Stimulated activated CD8-positive, alpha-beta memory T cell treated with anti-CD3 and anti-CD28 coated beads, Interleukin-4, amount 100 ng/mL, for 24 hours (primary cell): ENCODE results near the gene NAA60.
"Not testable (repeated sequence)": the region's sequence is repeated elsewhere in the genome, so short reads cannot be mapped to it uniquely, and the experiment has no call there.

ENCODE experiments used
- DNase-seq: peaks from one replicate; pipeline ENCODE4 v3.0.0-alpha.2; 2020; ENCODE audit warnings: low read depth

The NAA60 gene

DNA sequence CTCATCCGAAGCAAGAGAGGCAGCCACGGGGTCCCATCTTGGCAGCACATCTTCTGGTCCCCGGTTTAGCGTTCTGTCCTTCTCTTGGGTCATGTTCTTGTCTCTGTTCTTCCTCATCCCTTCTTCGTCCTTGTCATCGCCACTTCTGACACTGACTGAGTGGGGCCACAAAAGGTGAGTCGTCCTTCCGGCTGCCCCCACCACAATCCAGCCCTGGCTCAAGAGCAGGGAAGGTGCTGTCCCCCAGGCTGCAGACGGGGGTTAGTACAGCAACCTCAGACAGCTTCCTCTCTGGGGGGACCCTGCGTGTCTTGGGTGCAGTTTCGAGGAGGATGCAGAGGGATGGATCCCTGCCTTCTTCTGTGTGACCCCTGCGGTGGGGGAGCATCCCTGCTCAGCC lies 21.8 kb downstream of the NAA60 start:
- no peak for DNase-seq

DNA sequence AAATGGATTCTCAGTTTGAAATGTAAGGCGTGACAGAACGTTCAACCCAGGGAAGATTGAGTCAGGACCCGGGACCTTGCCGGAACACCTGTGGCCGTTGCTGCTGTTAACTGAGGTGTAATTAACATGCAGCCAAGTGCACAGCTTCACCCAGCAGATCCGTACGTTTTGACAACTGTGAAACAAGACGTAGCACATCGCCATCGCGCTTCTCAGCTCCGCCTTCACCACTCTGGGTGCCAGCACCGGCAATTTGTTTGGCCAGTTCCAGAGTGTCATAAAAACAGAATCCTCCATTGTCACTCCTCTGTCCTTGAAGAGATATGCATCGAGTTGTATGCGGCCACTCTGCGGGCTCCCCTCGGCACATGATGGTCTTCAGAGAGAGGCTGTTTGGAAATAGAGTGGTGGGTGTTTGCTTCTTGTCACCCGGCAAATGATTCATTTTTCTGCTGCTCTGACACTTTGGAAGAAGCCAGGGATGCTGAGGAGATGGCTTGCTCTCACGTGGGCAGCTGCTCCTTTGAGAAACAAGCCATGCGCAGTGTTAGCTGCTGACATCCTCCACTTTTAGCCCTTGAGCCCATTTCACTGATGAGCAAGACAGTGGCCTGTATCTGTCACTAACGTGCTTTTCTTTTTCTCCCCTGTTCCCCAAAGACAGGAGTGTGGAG lies 22.6 kb downstream of the NAA60 start:
- no peak for DNase-seq

DNA sequence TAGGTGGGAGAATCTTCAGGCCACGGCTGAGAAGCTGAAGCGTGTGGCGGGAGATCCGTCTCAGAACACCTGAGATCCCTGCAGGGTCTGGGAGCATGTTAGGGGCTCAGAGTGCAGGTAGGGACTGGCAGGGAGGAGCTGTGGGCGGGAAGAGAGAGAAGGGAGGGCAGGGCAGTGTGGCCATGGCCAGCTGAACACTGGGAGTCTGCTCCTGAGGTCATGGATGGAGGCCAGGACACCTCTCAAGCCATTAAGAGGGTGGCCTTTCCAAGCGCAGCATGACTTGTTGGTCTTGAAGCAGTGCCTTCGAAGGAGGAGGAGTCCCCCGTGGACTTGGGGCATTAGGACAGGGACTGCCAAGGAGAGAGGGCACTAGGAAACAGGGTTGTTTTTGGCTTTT lies 23.7 kb downstream of the NAA60 start:
- no peak for DNase-seq

DNA sequence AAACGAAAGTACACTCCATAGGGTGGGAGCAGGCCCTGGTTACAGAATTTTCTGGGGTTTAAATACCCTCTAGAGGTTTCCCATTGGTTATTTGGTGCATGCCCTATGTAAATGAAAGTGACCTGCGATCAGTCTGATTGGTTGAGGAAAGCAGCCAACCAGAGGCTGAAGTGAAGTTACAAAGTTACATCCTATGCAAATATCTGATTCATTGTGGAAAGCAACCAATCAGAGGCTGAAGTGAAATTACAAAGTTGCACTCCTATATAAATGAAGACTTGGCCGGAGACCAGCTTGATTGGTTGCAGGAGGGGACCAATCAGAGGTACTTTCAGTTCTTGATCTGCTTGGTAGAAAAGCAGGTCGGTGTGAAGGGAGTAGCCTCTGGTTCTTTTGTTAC lies 24.4 kb downstream of the NAA60 start:
- no peak for DNase-seq

DNA sequence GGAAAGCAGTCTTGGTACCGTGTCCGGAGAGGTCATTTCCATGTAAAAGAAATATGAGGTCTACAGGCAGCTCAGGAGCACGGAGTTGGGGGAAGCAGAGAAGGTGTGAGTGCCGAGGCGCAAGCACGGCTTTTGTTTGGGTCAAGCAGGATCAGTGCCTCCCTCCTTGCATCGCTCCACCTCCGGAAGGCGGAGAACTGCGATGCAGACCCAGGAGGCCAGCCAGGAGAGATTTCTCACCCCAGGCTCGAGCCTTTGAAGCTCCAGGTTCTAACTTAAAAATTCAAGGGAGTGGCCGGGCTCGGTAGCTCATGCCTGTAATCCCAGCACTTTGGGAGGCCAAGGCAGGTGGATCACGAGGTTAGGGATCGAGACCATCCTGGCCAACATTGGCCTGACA lies 25.0 kb downstream of the NAA60 start:
- DNase-seq = no peak

DNA sequence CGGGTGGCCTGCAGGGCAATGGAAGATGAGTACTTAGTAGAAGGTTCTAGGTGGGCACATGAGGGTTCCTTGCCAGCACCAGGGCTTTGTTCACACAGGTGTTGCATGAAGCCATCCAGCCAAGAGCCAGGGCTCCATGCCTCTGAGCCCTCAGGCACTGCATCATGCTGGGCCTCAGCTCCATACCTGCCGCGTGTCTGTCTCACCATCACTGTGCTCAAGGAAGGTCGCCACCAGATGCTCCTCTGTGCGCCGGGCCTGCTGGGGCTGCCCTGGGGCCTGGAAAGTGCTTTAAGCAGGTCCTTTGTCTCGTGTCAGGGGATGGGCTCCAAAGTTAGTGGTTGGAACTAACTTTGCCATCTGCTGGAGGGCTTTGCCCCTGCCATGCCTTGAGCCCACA lies 26.3 kb downstream of the NAA60 start:
- no peak for DNase-seq

DNA sequence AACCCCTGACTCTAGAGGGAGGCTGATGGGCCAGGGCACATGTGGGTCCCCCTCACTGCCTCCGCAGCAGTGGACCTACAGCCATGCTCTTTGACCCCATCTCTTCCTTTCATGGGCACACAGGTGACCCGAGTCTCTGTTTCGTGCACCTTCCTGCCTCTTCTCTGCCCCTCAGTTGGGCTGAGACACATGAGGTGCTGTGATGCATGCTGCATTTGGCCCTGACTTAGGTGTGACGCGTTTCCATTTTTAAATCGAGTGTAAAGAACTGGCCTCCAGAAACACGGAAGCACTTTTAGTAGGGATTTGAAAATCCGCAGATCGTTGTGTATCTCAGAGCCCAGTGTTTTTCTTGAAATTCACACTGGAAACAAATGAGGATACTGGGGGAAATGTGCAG lies 27.2 kb downstream of the NAA60 start:
- DNase-seq = no peak

DNA sequence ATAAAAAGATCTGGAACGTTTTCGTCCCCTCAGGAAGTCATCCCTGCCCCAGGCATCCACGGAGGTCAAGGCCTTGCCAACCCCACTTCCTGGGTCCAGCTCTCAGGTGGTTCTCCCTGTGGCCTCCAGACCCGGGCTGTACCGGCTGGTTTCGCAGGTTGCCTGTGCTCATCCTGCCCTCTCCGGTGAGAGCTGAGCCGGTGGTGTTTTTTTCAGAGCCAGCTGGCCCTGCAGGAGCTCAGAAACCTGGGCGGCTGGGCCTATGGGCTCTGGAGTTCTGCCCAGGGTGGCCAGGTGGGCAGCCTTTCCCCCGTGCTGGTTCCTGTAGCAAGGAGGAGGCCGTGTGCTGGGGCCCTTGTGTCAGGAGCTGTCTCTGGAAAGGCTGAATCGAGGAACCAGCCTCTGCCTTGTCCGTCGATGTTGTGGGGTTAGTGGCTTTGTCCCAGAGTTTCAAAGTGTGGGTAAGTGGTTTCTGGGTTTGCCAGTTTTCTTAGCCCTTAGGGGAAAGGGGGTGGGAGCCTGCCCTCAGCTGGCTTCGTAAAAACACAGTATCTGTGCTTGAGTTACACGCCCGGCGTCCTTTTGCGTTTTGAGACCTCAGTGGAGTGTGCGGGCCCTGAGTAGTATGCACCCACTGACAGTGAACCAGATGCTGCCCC lies 28.2 kb downstream of the NAA60 start:
- DNase-seq = no peak

DNA sequence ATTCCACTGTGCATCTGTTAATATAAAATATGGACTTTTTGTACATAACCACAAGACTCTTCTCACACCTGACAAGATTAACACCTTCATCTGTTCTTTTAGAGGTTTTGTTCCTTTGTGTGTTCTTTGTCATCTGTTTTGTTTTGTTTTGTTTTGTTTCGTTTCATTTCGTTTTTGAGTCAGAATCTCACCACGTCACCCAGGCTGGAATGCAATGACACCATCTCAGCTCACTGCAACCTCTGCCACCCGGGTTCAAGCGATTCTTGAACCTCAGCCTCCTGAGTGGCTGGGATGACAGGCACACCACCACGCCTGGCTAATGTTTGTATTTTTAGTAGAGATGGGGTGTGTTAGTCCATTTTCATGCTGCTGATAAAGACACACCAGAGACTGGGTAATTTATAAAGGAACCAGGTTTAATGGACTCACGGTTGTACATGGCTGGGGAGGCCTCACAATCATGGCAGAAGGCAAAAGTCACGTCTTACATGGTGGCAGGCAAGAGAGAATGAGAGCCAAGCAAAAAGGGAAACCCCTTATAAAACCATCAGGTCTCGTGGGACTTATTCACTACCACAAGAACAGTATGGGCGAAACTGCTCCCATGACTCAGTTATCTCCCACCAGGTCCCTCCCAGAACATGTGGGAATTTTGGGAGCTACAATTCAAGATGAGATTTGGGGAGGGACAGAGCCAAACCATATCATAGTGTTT lies 29.6 kb downstream of the NAA60 start:
- DNase-seq = no peak

DNA sequence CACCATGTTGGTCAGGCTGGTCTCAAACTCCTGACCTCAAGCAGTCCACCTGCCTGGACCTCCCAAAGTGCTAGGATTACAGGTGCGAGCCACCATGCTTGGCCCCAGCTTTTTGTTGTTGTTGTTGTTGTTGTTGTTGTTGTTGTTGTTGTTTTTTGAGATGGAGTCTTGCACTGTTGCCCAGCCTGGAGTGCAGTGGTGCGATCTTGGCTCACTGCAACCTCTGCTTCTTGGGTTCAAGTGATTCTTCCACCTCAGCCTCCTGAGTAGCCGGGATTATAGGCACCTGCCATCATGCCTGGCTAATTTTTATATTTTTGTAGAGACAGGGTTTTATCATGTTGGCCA lies 30.1 kb downstream of the NAA60 start:
- DNase-seq = not testable (repeated sequence)

DNA sequence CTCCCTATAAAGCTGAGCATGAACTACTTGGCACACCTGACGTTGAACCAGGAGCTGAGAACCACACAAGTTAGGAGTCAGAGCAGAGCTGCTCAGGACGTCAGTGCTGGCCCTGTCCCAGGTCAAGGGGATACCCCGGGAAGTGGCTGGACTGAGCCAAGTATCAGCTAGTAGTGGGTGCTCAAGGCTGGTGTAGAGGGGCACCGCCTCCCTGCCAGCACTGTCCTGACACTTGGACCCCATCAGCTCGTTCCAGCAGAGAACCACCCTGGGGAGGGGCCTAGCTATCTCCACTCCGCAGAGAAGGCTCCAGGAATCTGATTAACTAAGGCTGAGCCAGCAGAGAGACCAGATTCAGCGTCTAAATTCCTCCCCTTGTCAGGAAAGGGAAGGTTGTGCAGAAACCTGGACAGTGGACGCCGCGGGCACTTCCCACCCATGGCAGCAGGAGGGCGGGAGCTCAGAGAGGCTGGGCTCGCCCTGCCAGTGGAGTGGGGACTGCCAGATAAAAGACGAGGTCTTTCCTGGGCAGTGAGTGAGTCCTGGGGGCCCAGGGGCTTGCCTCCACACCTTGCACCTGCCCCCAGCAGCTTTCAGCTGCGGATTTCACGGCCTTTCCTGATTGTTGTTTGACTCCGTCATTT lies 30.8 kb downstream of the NAA60 start:
- no peak for DNase-seq

DNA sequence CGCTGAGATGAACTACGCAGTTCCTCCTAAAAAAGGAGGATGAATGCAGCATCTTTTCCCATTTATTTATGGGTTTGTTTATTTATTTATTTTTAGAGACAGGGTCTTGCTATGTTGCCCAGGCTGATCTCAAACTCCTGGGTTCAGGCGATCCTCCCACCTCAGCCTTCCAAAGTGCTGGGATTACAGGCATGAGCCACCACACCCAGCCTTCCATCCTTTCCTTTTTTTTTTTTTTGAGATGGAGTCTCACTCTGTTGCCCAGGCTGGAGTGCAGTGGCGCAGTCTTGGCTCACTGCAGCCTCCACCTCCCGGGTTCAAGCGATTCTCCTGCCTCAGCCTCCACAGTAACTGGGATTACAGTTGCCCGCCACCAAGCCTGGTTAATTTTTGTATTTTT lies 31.4 kb downstream of the NAA60 start:
- DNase-seq = not testable (repeated sequence)

DNA sequence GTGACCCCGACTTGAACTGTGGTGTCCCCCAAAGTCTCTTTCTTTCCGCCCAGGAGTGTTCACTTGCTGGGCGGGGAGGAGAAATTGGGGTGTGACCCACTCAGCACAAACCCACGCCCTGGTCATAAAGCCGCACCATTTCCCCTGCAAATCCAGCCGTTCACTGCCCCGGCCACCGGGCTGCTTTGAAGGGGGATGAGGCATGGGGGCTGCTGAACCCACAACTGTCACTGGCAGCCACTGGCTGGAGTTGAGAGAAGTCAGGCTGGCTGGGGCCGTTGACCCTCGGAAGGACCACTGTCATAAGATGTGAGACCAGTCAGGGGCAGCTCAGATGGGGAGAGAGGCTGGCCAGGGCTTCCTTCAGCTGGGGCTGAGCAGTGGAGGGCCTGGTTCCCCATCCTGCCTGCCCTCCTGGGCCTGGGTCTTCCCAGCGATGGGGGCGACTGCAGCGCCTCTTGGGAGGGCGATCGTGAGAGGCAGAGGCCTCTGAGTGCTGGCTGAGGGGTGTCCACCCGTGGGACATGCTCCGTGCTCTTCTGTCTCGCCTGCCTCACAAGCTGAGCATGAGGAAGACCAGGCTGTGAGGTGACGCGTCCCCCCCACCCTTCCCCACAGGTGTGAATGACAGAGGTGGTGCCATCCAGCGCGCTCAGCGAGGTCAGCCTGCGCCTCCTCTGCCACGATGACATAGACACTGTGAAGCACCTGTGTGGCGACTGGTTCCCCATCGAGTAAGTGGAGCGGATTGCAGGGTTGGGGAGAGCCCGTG lies 32.3 kb downstream of the NAA60 start:
- DNase-seq = no peak

DNA sequence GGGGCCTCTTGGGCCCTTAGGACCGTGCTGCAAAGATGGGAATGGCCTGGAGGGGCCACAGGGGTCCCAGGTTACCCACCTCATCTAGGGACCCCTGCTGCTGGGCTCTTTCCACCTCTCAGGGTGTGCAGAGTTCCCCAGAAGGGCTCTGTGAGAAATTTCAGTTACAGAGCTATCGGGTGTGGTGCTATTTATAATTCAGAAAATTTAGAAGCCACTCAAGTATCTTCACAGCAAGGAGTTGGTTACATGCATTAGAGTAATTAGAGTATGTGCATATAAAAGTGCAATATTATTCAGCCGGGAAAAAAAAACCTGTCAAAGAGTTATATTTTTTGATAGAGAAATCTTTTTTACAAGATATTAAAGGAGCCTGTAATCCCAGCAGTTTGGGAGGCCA lies 32.9 kb downstream of the NAA60 start:
- no peak for DNase-seq

DNA sequence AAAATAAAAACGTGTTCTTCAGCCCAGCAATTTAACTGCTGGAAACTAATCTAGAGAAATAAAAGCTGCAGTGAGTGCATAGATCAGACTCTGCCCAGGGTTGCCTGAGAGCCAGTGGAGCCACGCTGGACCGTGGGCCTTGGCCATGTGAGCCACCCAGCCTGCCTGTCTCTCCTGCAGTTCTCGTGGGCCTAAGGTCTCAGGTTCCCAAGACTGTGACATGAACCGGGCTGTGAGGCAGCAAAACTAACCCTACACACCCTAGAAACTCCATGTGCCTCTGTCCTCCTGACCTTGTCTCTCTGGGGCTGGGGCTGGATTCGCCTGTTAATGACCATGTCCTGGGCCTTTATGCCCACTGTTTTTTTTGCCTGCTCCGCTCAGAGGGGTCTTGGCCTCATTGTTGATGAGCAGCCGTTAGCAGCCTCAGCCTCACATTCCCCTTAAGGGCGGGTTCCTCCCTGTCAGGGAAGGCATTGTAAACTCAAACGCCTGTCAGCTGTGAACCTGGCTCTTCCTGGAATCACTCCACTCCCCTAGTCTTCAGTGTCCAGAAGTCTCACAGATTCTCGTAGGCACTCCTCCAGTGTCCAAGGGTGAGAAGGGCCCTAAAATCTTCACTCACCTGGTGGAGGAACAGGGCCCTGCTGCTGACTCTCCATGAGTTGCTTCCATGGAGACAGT lies 34.9 kb downstream of the NAA60 start:
- no peak for DNase-seq

DNA sequence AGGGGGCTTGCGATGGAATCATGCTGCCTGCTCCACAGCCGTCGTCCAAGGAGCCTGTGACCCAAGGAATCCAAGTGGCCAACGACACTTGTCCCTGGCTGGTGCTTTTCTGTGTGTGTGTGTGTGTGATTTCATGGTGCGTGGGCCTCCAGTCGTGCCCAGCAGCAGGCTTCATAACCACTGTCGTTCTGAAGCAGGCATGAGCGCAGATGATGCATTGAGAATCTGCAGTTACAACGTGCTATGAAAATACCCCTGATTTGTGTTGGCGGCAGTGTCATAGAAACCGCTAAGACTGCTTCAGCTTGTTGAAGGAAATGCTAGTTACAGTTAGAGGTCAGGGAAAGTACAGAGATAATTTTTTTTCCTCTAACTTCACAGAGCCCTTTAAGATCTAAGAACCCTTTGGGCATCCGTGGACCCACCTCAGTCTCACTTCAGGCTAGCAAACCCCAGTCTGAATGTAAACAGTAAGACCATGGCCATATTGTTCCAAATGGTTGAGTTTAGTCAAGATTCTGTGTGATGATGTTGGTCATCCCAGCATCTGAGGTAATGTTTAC lies 36.3 kb downstream of the NAA60 start:
- DNase-seq = no peak

DNA sequence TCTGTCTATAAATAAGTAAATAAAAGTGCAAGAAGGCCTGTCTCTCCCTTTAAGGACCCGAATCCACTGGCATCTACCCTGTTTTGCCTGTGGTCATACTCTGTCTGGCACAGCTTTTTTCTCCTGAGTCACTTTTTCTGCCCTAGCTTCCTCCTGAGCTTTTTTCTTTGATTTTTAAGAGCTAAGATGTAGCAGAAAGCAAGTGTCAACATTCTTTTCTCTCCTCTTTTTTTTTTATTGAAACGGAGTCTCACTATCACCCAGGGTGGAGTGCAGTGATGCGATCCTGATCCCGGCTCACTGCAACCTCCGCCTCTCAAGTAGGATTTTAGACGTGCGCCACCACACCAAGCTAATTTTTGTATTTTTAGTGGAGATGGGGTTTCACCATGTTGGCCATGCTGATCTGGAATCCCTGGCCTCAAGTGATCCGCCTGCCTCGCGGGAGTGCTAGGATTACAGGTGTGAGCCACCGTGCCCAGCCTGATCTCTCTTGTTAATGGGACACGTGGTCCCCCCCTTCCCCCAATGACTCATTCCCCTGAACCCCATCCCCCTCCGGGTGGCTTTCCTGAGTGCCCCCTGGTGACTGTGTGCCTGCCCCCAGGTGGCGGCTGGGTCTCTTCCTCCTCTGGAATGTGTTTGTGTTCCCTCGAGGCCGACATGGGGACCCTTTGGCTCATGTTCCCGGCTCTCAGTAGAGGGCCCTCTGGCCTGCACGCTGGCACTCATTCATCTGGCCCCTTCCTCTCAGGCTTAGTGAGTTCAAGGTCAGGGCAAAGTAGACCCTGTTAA lies 37.6 kb downstream of the NAA60 start:
- DNase-seq = no peak

DNA sequence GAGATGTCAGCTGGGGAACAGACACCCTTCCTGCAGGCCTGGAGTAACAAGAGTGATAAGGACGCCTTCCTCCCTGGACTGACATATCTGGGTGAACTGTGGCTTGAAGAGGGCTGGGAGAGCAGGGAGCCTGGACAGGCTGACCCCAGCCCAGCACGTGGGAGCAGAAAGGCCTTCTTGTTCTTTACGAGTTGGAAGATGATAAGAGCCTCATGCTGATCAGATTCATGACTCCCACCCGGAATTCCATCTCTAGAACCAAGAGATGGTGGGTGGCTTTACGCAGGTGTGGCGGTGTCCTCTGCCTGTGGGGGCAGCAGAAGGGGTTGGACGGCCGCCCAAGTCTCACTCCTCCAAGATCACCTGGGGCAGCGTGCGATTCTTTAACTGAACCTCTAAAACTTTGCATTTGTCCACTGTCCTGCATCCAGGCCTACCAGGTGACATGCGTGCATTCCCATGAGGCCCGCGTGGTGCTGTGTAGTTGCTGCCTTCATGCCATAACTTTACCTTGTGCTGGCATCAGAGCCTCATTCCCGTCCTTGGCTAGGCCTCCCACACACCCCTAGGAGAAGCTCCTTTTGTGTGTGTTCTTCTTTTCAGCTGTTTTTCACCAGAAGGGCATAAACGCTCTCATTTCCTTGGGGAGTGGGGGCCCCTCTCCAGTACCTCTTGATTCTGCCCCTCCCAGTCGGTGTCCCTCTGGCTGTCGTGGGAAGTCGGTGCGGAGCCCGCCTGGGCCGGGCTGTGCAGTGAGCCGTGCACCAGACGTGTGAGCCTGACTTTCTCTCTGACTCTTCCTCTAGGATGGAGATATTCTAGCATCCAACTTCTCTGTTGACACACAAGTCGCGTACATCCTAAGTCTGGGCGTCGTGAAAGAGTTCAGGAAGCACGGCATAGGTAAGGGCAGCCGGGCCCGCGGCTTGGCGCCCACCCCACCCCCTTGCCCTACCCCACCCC lies 38.5 kb downstream of the NAA60 start:
- no peak for DNase-seq

DNA sequence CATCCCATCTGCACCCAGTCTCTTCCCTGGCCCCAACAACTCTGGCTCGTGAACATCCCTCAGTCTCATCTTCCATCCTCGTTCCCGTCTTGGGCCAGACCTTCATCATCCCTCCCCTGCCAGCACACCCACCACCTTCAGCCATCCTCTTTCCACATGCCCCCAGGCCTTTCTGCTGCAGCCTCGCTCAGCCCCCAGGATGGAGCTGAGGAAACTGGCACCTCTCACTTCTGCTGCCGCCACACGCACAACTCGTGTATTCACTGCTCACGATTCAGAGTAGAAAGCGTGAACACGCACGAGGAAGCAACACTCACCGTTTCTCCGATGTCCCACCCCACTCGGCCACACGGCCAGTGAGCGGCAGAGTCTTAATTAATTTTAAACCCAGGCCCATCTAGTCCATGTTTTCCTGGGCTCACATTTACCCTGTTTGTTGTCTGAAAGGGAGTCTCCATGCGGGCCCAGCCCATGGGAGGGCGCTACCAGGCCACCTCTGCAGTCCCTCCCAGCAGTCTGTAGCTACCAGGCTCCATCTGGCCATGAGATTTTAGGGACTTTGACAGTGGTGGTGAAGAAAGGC lies 39.3 kb downstream of the NAA60 start:
- DNase-seq = no peak
